ENCODE measurements around the gene CASP10.

The CASP10 gene

DNA sequence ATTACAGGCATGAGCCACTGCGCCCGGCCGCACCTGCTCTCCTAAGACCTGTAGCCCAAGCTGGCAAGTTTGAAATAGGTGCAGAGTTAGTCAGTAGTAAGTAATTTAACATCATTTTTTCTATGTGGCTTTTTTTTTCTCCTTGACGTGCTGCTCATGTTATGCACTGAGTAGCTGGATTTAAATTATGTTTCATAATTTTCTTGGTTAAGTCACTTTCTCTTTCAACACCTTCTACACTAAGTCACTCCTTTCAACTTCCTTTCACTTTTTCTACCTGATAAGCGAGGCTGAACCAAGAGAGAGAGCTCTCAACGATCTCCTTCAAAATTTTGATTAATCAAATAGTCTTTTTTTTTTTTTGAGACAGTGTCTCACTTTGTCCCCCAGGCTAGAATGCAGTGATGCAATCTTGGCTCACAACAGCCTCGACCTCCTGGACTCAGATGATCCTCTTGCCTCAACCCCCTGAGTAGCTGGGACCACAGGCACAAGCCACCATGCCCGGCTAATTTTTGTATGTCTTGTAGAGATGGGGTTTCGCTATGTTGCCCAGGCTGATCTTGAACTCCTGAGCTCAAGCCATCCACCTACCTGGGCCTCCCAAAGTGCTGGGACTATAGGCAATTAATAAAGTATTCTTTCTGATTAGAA lies 90.5 kb downstream of the CASP10 start:
- in situ Hi-C loops (cut with MboI; ENCODE audit: low pct_unique_long_range_greater_than_20kb, low sequenced_read_pairs, unreplicated experiment), result no loop called here

GRCh38 chr2:201275069-201275468 lies 92.1 kb downstream of the CASP10 start:
- TF ChIP-seq, protein P1, sequence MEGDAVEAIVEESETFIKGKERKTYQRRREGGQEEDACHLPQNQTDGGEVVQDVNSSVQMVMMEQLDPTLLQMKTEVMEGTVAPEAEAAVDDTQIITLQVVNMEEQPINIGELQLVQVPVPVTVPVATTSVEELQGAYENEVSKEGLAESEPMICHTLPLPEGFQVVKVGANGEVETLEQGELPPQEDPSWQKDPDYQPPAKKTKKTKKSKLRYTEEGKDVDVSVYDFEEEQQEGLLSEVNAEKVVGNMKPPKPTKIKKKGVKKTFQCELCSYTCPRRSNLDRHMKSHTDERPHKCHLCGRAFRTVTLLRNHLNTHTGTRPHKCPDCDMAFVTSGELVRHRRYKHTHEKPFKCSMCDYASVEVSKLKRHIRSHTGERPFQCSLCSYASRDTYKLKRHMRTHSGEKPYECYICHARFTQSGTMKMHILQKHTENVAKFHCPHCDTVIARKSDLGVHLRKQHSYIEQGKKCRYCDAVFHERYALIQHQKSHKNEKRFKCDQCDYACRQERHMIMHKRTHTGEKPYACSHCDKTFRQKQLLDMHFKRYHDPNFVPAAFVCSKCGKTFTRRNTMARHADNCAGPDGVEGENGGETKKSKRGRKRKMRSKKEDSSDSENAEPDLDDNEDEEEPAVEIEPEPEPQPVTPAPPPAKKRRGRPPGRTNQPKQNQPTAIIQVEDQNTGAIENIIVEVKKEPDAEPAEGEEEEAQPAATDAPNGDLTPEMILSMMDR (IDR thresholded peaks at IDR 0.05; ENCODE audit: extremely low read depth, insufficient read depth, missing control alignments), result no peak
- no peak for DNase-seq (ENCODE audit: low spot score)
- in situ Hi-C loops (cut with MboI; ENCODE audit: low pct_unique_long_range_greater_than_20kb, low sequenced_read_pairs, unreplicated experiment), result no loop called here

More for the DNA sequence above, 90.5 kb downstream of the CASP10 start:
- TF ChIP-seq, protein P1 (IDR thresholded peaks at IDR 0.05; ENCODE audit: extremely low read depth, insufficient read depth, missing control alignments), result no peak
- DNase-seq (ENCODE audit: low spot score), result no peak

GRCh38 chr2:201275990-201276389 lies 93.0 kb downstream of the CASP10 start:
- TF ChIP-seq, protein P1 (IDR thresholded peaks at IDR 0.05; ENCODE audit: extremely low read depth, insufficient read depth, missing control alignments), result no peak
- DNase-seq (ENCODE audit: low spot score), result no peak
- in situ Hi-C loops (cut with MboI; ENCODE audit: low pct_unique_long_range_greater_than_20kb, low sequenced_read_pairs, unreplicated experiment), result no loop called here

DNA sequence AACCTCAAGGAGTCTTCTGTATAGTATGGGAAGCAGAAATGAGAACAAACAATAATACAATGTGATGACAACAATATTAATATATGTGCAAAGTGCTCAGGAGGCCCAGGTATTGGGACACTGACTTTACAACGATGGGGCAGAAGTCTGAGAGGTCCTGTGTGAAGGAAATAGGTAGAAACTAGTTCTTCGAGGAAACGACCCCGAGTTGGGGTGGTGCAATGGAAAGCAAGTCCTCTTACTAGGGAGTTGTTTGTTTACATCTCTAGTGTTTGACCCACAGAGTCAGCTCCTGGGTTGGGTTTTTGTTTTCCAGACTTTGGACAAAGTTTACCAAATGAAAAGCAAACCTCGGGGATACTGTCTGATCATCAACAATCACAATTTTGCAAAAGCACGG lies 93.6 kb downstream of the CASP10 start:
- in situ Hi-C loops (cut with MboI; ENCODE audit: low pct_unique_long_range_greater_than_20kb, low sequenced_read_pairs, unreplicated experiment), result no loop called here
- no peak for DNase-seq (ENCODE audit: low spot score)
- TF ChIP-seq, protein P1 (IDR thresholded peaks at IDR 0.05; ENCODE audit: extremely low read depth, insufficient read depth, missing control alignments), result no peak
